ENCODE data around the gene ZNF665. TPM values are rescaled to one million over a fixed set of nuclear protein-coding genes. Genes with fewer than 3 reads are reported as not detected.

Gene ZNF665
- total RNA-seq, 2 donors from 2014 or later: 1.6 to 2.2 TPM

DNA sequence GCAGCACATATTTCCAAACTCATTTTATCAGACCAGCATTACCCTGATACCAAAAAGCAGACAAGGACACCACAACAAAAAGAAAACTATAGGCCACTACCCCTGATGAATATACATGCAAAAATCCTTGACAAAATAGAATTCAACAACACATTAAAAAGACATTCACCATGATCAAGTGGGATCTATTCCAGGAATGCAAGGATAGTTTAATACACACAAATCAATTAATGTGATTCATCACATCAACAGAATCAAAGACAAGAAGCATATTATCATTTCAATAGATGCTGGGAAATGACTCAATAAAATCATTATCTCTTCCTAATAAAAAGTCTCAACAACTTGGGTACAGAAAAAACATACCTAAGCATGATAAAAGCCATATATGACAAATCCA lies 45.5 kb downstream of the ZNF665 start:
- Histone ChIP-seq H3K27me3 (no peaks in the 10 kb centered on the region), H3K9ac (ENCODE audit: low read depth in 2 of 2, low read length in 2 of 2) (no peak overlapping the region), H3K36me3 (peaks cover 6% of the 10 kb centered on the region), H3K9me3 (no peaks in the 10 kb centered on the region), H3K4me3 (no peak overlapping the region), H3K27ac (no peak overlapping the region), H3K4me1 (no peaks in the 10 kb centered on the region)
- no peak for DNase-seq
- TF ChIP-seq, protein P1, sequence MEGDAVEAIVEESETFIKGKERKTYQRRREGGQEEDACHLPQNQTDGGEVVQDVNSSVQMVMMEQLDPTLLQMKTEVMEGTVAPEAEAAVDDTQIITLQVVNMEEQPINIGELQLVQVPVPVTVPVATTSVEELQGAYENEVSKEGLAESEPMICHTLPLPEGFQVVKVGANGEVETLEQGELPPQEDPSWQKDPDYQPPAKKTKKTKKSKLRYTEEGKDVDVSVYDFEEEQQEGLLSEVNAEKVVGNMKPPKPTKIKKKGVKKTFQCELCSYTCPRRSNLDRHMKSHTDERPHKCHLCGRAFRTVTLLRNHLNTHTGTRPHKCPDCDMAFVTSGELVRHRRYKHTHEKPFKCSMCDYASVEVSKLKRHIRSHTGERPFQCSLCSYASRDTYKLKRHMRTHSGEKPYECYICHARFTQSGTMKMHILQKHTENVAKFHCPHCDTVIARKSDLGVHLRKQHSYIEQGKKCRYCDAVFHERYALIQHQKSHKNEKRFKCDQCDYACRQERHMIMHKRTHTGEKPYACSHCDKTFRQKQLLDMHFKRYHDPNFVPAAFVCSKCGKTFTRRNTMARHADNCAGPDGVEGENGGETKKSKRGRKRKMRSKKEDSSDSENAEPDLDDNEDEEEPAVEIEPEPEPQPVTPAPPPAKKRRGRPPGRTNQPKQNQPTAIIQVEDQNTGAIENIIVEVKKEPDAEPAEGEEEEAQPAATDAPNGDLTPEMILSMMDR (IDR thresholded peaks at IDR 0.05): no peak
- intact Hi-C loops (cut with DNase I): no loop called here

DNA sequence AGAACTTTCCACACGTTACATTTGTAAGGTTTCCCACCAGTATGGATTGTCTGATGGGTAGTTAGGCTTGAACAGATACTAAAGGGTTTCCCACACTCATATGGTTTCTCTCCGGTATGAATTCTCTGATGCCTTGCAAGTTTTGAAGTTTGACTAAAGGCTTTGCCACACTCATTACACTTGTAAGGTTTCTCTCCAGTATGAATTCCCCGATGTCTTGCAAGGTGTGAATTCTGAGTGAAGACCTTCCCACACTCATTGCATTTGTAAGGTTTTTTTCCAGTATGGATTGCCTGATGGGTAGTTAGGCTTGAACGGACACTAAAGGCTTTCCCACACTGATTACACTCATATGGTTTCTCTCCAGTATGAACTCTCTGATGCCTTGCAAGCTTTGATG lies 52.8 kb downstream of the ZNF665 start:
- DNase-seq: no peak
- Histone ChIP-seq H3K27ac (no peak overlapping the region), H3K4me1 (no peaks in the 10 kb centered on the region), H3K36me3 (peaks cover 6% of the 10 kb centered on the region), H3K9ac (ENCODE audit: low read depth in 2 of 2, low read length in 2 of 2) (no peak overlapping the region), H3K4me3 (no peak overlapping the region), H3K9me3 (peaks cover 10% of the 10 kb centered on the region), H3K27me3 (no peaks in the 10 kb centered on the region)
- TF ChIP-seq, protein P1 (IDR thresholded peaks at IDR 0.05): no peak
- intact Hi-C loops (cut with DNase I): no loop called here

DNA sequence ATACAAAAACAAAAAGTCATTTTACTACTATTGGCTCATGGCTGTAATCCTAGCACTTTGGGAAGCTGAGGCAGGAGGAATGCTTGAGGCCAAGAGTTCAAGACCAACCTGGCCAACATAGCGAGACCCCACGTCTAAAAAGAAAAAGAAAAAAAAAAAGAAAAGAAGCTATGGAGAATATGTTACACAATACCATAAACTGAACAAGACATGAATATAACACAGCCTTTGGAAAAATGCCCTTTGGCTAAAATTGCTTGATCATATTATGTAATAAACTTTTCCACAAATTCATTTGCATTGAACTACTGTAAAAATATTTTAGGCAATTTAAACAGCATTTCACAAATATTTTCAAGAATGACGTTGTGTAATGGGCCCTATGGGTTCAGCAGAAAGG lies 56.7 kb downstream of the ZNF665 start:
- no peaks in the 10 kb centered on the region for H3K27me3 ChIP-seq
- intact Hi-C loops (cut with DNase I): no loop called here
- TF ChIP-seq, protein P1 (IDR thresholded peaks at IDR 0.05): no peak
- no peak overlapping the region for H3K9ac ChIP-seq (ENCODE audit: low read depth in 2 of 2, low read length in 2 of 2)
- peaks cover 7% of the 10 kb centered on the region for H3K9me3 ChIP-seq
- H3K4me3 ChIP-seq: no peak overlapping the region
- DNase-seq: no peak
- no peaks in the 10 kb centered on the region for H3K36me3 ChIP-seq
- no peak overlapping the region for H3K27ac ChIP-seq
- no peaks in the 10 kb centered on the region for H3K4me1 ChIP-seq

DNA sequence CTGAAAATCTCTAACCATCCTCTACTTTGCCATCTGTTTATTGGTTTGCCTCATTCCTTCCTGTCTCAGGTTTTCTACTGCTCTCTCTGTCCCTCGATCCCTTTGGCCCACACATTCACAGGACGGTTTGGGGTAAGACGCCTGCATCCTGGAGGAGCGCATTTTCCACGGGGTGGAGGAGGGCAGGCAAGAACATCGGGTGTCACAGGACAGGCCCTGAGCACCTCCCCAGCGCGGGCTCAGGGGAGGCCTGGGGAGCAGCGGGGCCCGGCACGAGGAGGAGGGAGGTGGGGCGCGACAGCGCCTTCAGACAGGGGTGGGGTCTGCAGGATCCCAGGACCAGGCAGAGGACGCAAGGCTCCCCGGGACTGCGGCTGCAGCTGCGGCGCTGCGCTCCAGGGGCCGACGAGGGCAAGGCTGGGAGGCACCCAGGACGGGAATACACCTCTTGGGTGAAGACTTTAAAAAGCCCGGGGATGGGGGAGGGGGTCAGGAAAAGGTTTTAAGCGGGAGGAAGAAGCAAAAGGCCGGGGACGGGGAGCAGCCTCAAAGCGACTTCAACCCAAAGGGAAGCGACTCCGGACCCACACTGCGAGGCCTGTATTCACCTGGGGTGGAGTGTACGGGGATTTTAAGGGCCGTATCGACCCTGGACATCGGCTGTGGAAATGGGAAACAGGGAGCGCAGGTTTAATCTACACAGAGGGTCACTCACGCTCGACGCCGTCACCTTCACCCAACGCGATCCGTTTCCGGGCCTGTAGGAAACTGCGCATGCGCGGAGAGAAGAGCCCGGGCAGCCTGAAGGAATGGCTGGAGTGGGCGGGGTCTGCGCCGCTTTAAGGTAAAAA lies 60.8 kb downstream of the ZNF665 start, which contains the start of gene ZNF415:
Gene ZNF415 (minus strand): TSS at position 770 of the 851 bp plus-strand sequence. CDS start 10,234 bp downstream, outside the sequence.
- Histone ChIP-seq H3K27ac (no peak within 1 kb of the TSS), H3K9ac (ENCODE audit: low read depth in 2 of 2, low read length in 2 of 2) (peak within 1 kb of the TSS; percentile 53 to 68), H3K27me3 (no peaks in the 10 kb centered on the region), H3K4me3 (peak within 1 kb of the TSS; percentile 43), H3K9me3 (no peaks in the 10 kb centered on the region), H3K36me3 (no peaks in the 10 kb centered on the region), H3K4me1 (no peaks in the 10 kb centered on the region)
- DNase-seq: peak; percentile 84
- intact Hi-C loops (cut with DNase I): no loop called here
- TF ChIP-seq, protein P1 (IDR thresholded peaks at IDR 0.05): no peak

DNA sequence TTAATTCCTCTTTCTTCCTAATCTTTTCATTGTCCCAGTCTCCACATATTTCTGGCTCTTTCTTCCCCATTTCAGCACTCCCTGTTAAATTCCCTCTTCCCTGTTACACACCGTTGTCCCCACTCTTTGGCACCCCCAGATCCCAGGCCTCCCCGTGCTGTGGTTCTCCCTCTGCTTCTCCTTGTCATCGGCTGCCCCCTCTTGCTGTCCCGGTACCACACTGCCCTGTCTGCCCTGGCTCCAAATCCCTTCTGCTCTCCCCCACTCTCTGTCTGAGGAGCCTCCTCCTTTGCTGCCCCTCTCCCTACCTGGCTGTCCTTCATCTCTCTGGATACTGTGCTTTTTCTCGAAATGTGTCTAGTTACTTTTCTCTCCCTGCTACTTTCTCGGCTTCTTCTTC lies 61.4 kb downstream of the ZNF665 start:
- TF ChIP-seq, protein P1 (IDR thresholded peaks at IDR 0.05): no peak

More for the DNA sequence above, 61.4 kb downstream of the ZNF665 start:
- Histone ChIP-seq H3K27ac (no peak overlapping the region), H3K9ac (ENCODE audit: low read depth in 2 of 2, low read length in 2 of 2) (peak overlapping the region; percentile 53 to 68), H3K4me3 (peak overlapping the region; percentile 43), H3K36me3 (no peaks in the 10 kb centered on the region), H3K27me3 (no peaks in the 10 kb centered on the region), H3K9me3 (no peaks in the 10 kb centered on the region), H3K4me1 (no peaks in the 10 kb centered on the region)
- no peak for DNase-seq
- intact Hi-C loops (cut with DNase I): no loop called here

Measured in colonic mucosa (tissue), 4 donors.